Transverse colon (tissue), 3 donors: ENCODE results near the gene SOS1.

Experiments
- CTCF ChIP-seq, 5 experiments: fragments of 200-600 bp in 3 of 5; fragments of 450-650 bp in 2 of 5; sonication (generic) in 3 of 5; IDR thresholded peaks; 1 replicate in 2 of 5; 2 replicates in 3 of 5; pipeline ENCODE4 v1.5.1; 2016 to 2017; ENCODE audit warnings: antibody characterized with exemption in 5 of 5, inconsistent platforms in 3 of 5, mild to moderate bottlenecking in 2 of 5, moderate library complexity in 1 of 5
- EP300 ChIP-seq: sonication (generic); formaldehyde crosslinking; IDR thresholded peaks from one replicate; pipeline ENCODE4 v1.6.1; 2017; ENCODE audit warnings: antibody characterized with exemption, low read depth
- POLR2A ChIP-seq: fragments of 450-650 bp; IDR thresholded peaks from one replicate; pipeline ENCODE4 v1.6.1; 2016; ENCODE audit warnings: antibody characterized with exemption, mild to moderate bottlenecking, moderate library complexity

GRCh38 chr2:38991899-38992298 lies 129.0 kb downstream of the SOS1 start:
- TF ChIP-seq CTCF (IDR thresholded peaks at IDR 0.05) (no peak), EP300 (no peak), POLR2A (no peak)
